ENCODE results near the gene RNF10.
A peak's percentile ranks its signal among the peaks of the same experiment; 100 is the strongest.
"Not testable (repeated sequence)": the region's sequence is repeated elsewhere in the genome, so short reads cannot be mapped to it uniquely, and the experiment has no call there.

The RNF10 gene

GRCh38 chr12:120496413-120497340 lies 37.5 kb upstream of the RNF10 start:
- Histone ChIP-seq H3K4me3 (ENCODE audit: low read depth in 1 of 5, low read length in 5 of 5) (peak overlapping the region; percentile 86 to 94 (median 88)), H3K27ac (ENCODE audit: low read depth, low read length) (peak overlapping the region; percentile 89), H3K9ac (ENCODE audit: low read length in 5 of 5) (peak overlapping the region; percentile 39 to 88 (median 80)), H3K27me3 (ENCODE audit: control insufficient read depth in 5 of 5, insufficient read depth in 4 of 5, low read length in 5 of 5) (no peaks in the 10 kb centered on the region), H3K9me3 (ENCODE audit: control insufficient read depth in 5 of 5, low read length in 5 of 5) (no peaks in the 10 kb centered on the region), H3K36me3 (ENCODE audit: control insufficient read depth in 5 of 5, insufficient read depth in 5 of 5, low read length in 5 of 5) (peaks cover 4 to 28% (median 22%) of the 10 kb centered on the region in 5 donors), H3K4me1 (ENCODE audit: control insufficient read depth in 5 of 5, insufficient read depth in 5 of 5, low read length in 5 of 5) (peaks cover 4 to 21% (median 19%) of the 10 kb centered on the region in 5 donors)

- H3K27ac ChIP-seq (ENCODE audit: low read depth, low read length): peak overlapping the region; percentile 57
- H3K4me3 ChIP-seq (ENCODE audit: low read depth in 1 of 5, low read length in 5 of 5): peak overlapping the region; percentile 86 to 94 (median 88)
- peaks cover 4 to 28% (median 22%) of the 10 kb centered on the region in 5 donors for H3K36me3 ChIP-seq (ENCODE audit: control insufficient read depth in 5 of 5, insufficient read depth in 5 of 5, low read length in 5 of 5)
- no peaks in the 10 kb centered on the region for H3K27me3 ChIP-seq (ENCODE audit: control insufficient read depth in 5 of 5, insufficient read depth in 4 of 5, low read length in 5 of 5)
- peak overlapping the region; percentile 39 to 80 (median 76) for H3K9ac ChIP-seq (ENCODE audit: low read length in 5 of 5)
- peaks cover 4 to 21% (median 19%) of the 10 kb centered on the region in 5 donors for H3K4me1 ChIP-seq (ENCODE audit: control insufficient read depth in 5 of 5, insufficient read depth in 5 of 5, low read length in 5 of 5)
- no peaks in the 10 kb centered on the region for H3K9me3 ChIP-seq (ENCODE audit: control insufficient read depth in 5 of 5, low read length in 5 of 5)
These were observed 36.5 kb upstream of the RNF10 start for GRCh38 chr12:120497524-120498150.

GRCh38 chr12:120498870-120499515 lies 35.2 kb upstream of the RNF10 start:
- no peaks in the 10 kb centered on the region for H3K27me3 ChIP-seq (ENCODE audit: control insufficient read depth in 5 of 5, insufficient read depth in 4 of 5, low read length in 5 of 5)
- no peak overlapping the region for H3K9ac ChIP-seq (ENCODE audit: low read length in 5 of 5)
- peaks cover 4 to 21% (median 19%) of the 10 kb centered on the region in 5 donors for H3K4me1 ChIP-seq (ENCODE audit: control insufficient read depth in 5 of 5, insufficient read depth in 5 of 5, low read length in 5 of 5)
- no peaks in the 10 kb centered on the region for H3K9me3 ChIP-seq (ENCODE audit: control insufficient read depth in 5 of 5, low read length in 5 of 5)
- peaks cover 14 to 42% (median 32%) of the 10 kb centered on the region in 5 donors for H3K36me3 ChIP-seq (ENCODE audit: control insufficient read depth in 5 of 5, insufficient read depth in 5 of 5, low read length in 5 of 5)
- no peak overlapping the region for H3K4me3 ChIP-seq (ENCODE audit: low read depth in 1 of 5, low read length in 5 of 5)
- H3K27ac ChIP-seq (ENCODE audit: low read depth, low read length): no peak overlapping the region

- Histone ChIP-seq H3K27me3 (ENCODE audit: control insufficient read depth in 5 of 5, insufficient read depth in 4 of 5, low read length in 5 of 5) (no peaks in the 10 kb centered on the region), H3K27ac (ENCODE audit: low read depth, low read length) (no peak overlapping the region), H3K4me1 (ENCODE audit: control insufficient read depth in 5 of 5, insufficient read depth in 5 of 5, low read length in 5 of 5) (peaks cover 0 to 14% (median 12%) of the 10 kb centered on the region in 5 donors), H3K36me3 (ENCODE audit: control insufficient read depth in 5 of 5, insufficient read depth in 5 of 5, low read length in 5 of 5) (peaks cover 15 to 54% (median 39%) of the 10 kb centered on the region in 5 donors), H3K9me3 (ENCODE audit: control insufficient read depth in 5 of 5, low read length in 5 of 5) (no peaks in the 10 kb centered on the region), H3K9ac (ENCODE audit: low read length in 5 of 5) (no peak overlapping the region), H3K4me3 (ENCODE audit: low read depth in 1 of 5, low read length in 5 of 5) (no peak overlapping the region)
These were observed 33.6 kb upstream of the RNF10 start for GRCh38 chr12:120500581-120500980.

- H3K27me3 ChIP-seq (ENCODE audit: control insufficient read depth in 5 of 5, insufficient read depth in 4 of 5, low read length in 5 of 5): no peaks in the 10 kb centered on the region
- no peak overlapping the region for H3K9ac ChIP-seq (ENCODE audit: low read length in 5 of 5)
- H3K9me3 ChIP-seq (ENCODE audit: control insufficient read depth in 5 of 5, low read length in 5 of 5): no peaks in the 10 kb centered on the region
- H3K4me1 ChIP-seq (ENCODE audit: control insufficient read depth in 5 of 5, insufficient read depth in 5 of 5, low read length in 5 of 5): no peaks in the 10 kb centered on the region
- no peak overlapping the region for H3K27ac ChIP-seq (ENCODE audit: low read depth, low read length)
- peaks cover 18 to 60% (median 43%) of the 10 kb centered on the region in 5 donors for H3K36me3 ChIP-seq (ENCODE audit: control insufficient read depth in 5 of 5, insufficient read depth in 5 of 5, low read length in 5 of 5)
- no peak overlapping the region for H3K4me3 ChIP-seq (ENCODE audit: low read depth in 1 of 5, low read length in 5 of 5)
These were observed 29.6 kb upstream of the RNF10 start for GRCh38 chr12:120504587-120504986.

- Histone ChIP-seq H3K36me3 (ENCODE audit: control insufficient read depth in 5 of 5, insufficient read depth in 5 of 5, low read length in 5 of 5) (peaks cover 16 to 56% (median 39%) of the 10 kb centered on the region in 5 donors), H3K27me3 (ENCODE audit: control insufficient read depth in 5 of 5, insufficient read depth in 4 of 5, low read length in 5 of 5) (no peaks in the 10 kb centered on the region), H3K27ac (ENCODE audit: low read depth, low read length) (no peak overlapping the region), H3K4me3 (ENCODE audit: low read depth in 1 of 5, low read length in 5 of 5) (no peak overlapping the region), H3K9ac (ENCODE audit: low read length in 5 of 5) (no peak overlapping the region), H3K4me1 (ENCODE audit: control insufficient read depth in 5 of 5, insufficient read depth in 5 of 5, low read length in 5 of 5) (no peaks in the 10 kb centered on the region), H3K9me3 (ENCODE audit: control insufficient read depth in 5 of 5, low read length in 5 of 5) (no peaks in the 10 kb centered on the region)
These were observed 25.6 kb upstream of the RNF10 start for GRCh38 chr12:120508537-120508936.

- Histone ChIP-seq H3K9ac (ENCODE audit: low read length in 5 of 5) (no peak overlapping the region), H3K4me3 (ENCODE audit: low read depth in 1 of 5, low read length in 5 of 5) (no peak overlapping the region), H3K9me3 (ENCODE audit: control insufficient read depth in 5 of 5, low read length in 5 of 5) (no peaks in the 10 kb centered on the region), H3K27ac (ENCODE audit: low read depth, low read length) (no peak overlapping the region), H3K36me3 (ENCODE audit: control insufficient read depth in 5 of 5, insufficient read depth in 5 of 5, low read length in 5 of 5) (peaks cover 15 to 53% (median 48%) of the 10 kb centered on the region in 5 donors), H3K27me3 (ENCODE audit: control insufficient read depth in 5 of 5, insufficient read depth in 4 of 5, low read length in 5 of 5) (no peaks in the 10 kb centered on the region), H3K4me1 (ENCODE audit: control insufficient read depth in 5 of 5, insufficient read depth in 5 of 5, low read length in 5 of 5) (no peaks in the 10 kb centered on the region)
These were observed 20.2 kb upstream of the RNF10 start for GRCh38 chr12:120514002-120514401.

GRCh38 chr12:120515496-120515895 lies 18.7 kb upstream of the RNF10 start:
- Histone ChIP-seq H3K4me3 (ENCODE audit: low read depth in 1 of 5, low read length in 5 of 5) (no peak overlapping the region), H3K27me3 (ENCODE audit: control insufficient read depth in 5 of 5, insufficient read depth in 4 of 5, low read length in 5 of 5) (no peaks in the 10 kb centered on the region), H3K27ac (ENCODE audit: low read depth, low read length) (no peak overlapping the region), H3K4me1 (ENCODE audit: control insufficient read depth in 5 of 5, insufficient read depth in 5 of 5, low read length in 5 of 5) (no peaks in the 10 kb centered on the region), H3K36me3 (ENCODE audit: control insufficient read depth in 5 of 5, insufficient read depth in 5 of 5, low read length in 5 of 5) (peaks cover 8 to 42% (median 35%) of the 10 kb centered on the region in 5 donors), H3K9ac (ENCODE audit: low read length in 5 of 5) (no peak overlapping the region), H3K9me3 (ENCODE audit: control insufficient read depth in 5 of 5, low read length in 5 of 5) (no peaks in the 10 kb centered on the region)

GRCh38 chr12:120519324-120519723 lies 14.8 kb upstream of the RNF10 start:
- H3K9me3 ChIP-seq (ENCODE audit: control insufficient read depth in 5 of 5, low read length in 5 of 5); H3K27me3 ChIP-seq (ENCODE audit: control insufficient read depth in 5 of 5, insufficient read depth in 4 of 5, low read length in 5 of 5); H3K9ac ChIP-seq (ENCODE audit: low read length in 5 of 5); H3K27ac ChIP-seq (ENCODE audit: low read depth, low read length); H3K4me3 ChIP-seq (ENCODE audit: low read depth in 1 of 5, low read length in 5 of 5); H3K4me1 ChIP-seq (ENCODE audit: control insufficient read depth in 5 of 5, insufficient read depth in 5 of 5, low read length in 5 of 5): not testable (repeated sequence)
- H3K36me3 ChIP-seq (ENCODE audit: control insufficient read depth in 5 of 5, insufficient read depth in 5 of 5, low read length in 5 of 5): peaks cover 8 to 39% (median 26%) of the 10 kb centered on the region in 5 donors
